GM23338 (cell line): Measurements from ENCODE around the gene SLC12A6. TPM values are rescaled to one million over a fixed set of nuclear protein-coding genes. Genes with fewer than 3 reads are reported as not detected.

Experiments
- ATAC-seq: fragments of 200-7000 bp; cut with Tn5 transposase; 3 replicates; pipeline ENCODE4 v1.9.1; 2020
- DNase-seq: peaks from one replicate; pipeline ENCODE4 v3.0.0-alpha.2; 2015; ENCODE audit warnings: low spot score
- H2AFZ ChIP-seq: fragments of 200-600 bp; sonication (generic); 2 replicates; pipeline ENCODE4 v1.8.0; 2016; ENCODE audit warnings: antibody characterized with exemption, mild to moderate bottlenecking, moderate library complexity
- H3F3A ChIP-seq: fragments of 200-600 bp; sonication (generic); replicated peaks from 2 replicates; pipeline ENCODE4 v1.8.0; 2017; ENCODE audit warnings: antibody characterized with exemption, mixed run types, low read depth
- H3K27ac ChIP-seq: fragments of 200-600 bp; sonication (generic); 2 replicates; pipeline ENCODE4 v1.6.1; 2016; ENCODE audit warnings: low read depth
- H3K27me3 ChIP-seq: fragments of 200-600 bp; sonication (generic); 2 replicates; pipeline ENCODE4 v1.8.0; 2016; ENCODE audit warnings: mild to moderate bottlenecking, mixed run types, moderate library complexity; ENCODE audit not compliant: insufficient read depth
- H3K36me3 ChIP-seq: fragments of 200-600 bp; sonication (generic); 2 replicates; pipeline ENCODE4 v1.8.0; 2016; ENCODE audit warnings: mild to moderate bottlenecking; ENCODE audit not compliant: insufficient read depth
- H3K4me1 ChIP-seq: fragments of 200-600 bp; sonication (generic); 2 replicates; pipeline ENCODE4 v1.8.0; 2016; ENCODE audit warnings: mild to moderate bottlenecking, moderate library complexity; ENCODE audit not compliant: insufficient read depth
- H3K4me2 ChIP-seq: fragments of 200-600 bp; sonication (generic); 2 replicates; pipeline ENCODE4 v1.7.1; 2017; ENCODE audit warnings: mixed run types
- H3K4me3 ChIP-seq: fragments of 200-600 bp; sonication (generic); 2 replicates; pipeline ENCODE4 v1.6.1; 2016; ENCODE audit warnings: mixed run types
- H3K79me2 ChIP-seq: fragments of 200-600 bp; sonication (generic); replicated peaks from 2 replicates; pipeline ENCODE4 v1.8.0; 2017; ENCODE audit warnings: mild to moderate bottlenecking; ENCODE audit not compliant: insufficient read depth
- H3K9me2 ChIP-seq: fragments of 200-600 bp; sonication (generic); 2 replicates; pipeline ENCODE4 v1.8.0; 2017; ENCODE audit not compliant: insufficient read depth
- H4K20me1 ChIP-seq: fragments of 200-600 bp; sonication (generic); replicated peaks from 2 replicates; pipeline ENCODE4 v1.8.0; 2017; ENCODE audit warnings: mild to moderate bottlenecking; ENCODE audit not compliant: insufficient read depth
- H3K27ac Mint-ChIP-seq: 2 replicates; pipeline ENCODE4 v1.8.0; 2020; ENCODE audit warnings: inconsistent platforms, mild to moderate bottlenecking, moderate library complexity, mixed read lengths
- H3K27me3 Mint-ChIP-seq: 3 replicates; pipeline ENCODE4 v1.8.0; 2022; ENCODE audit warnings: low read depth, mild to moderate bottlenecking, moderate library complexity, mixed read lengths, inconsistent platforms; ENCODE audit not compliant: insufficient read depth, poor library complexity
- H3K36me3 Mint-ChIP-seq: 3 replicates; pipeline ENCODE4 v1.8.0; 2021; ENCODE audit warnings: low read depth, mild to moderate bottlenecking, inconsistent platforms, moderate library complexity, mixed read lengths
- H3K4me1 Mint-ChIP-seq: 3 replicates; pipeline ENCODE4 v1.8.0; 2020; ENCODE audit warnings: mild to moderate bottlenecking, inconsistent platforms, mixed read lengths
- H3K4me3 Mint-ChIP-seq: 3 replicates; pipeline ENCODE4 v1.8.0; 2021; ENCODE audit warnings: moderate library complexity, mild to moderate bottlenecking, inconsistent platforms, mixed read lengths
- H3K9me3 Mint-ChIP-seq: 3 replicates; pipeline ENCODE4 v1.8.0; 2020; ENCODE audit warnings: moderate library complexity, mild to moderate bottlenecking, inconsistent platforms, mixed read lengths
- CREB1 ChIP-seq: fragments of 250-450 bp; sonication (Bioruptor Pico); IDR thresholded peaks from 2 replicates; pipeline ENCODE4 v1.5.0; 2020; ENCODE audit warnings: low read depth, mild to moderate bottlenecking, moderate library complexity
- ETS1 ChIP-seq: IDR thresholded peaks from 2 replicates; pipeline ENCODE4 v1.6.1; 2016; ENCODE audit warnings: antibody characterized with exemption
- EZH2 ChIP-seq: fragments of 200-600 bp; sonication (generic); IDR thresholded peaks from one replicate; pipeline ENCODE4 v1.8.0; 2017; ENCODE audit warnings: antibody characterized with exemption, mild to moderate bottlenecking, low read depth; ENCODE audit not compliant: unreplicated experiment
- NANOG ChIP-seq: IDR thresholded peaks from 2 replicates; pipeline ENCODE4 v1.6.1; 2016; ENCODE audit warnings: antibody characterized with exemption, borderline replicate concordance
- POLR2AphosphoS5 ChIP-seq: IDR thresholded peaks from 2 replicates; pipeline ENCODE4 v1.6.1; 2016; ENCODE audit warnings: antibody characterized with exemption, low read depth
- STAT1 ChIP-seq: IDR thresholded peaks from one replicate; pipeline ENCODE4 v1.6.1; 2016; ENCODE audit warnings: antibody characterized with exemption; ENCODE audit not compliant: unreplicated experiment
- ZNF331 ChIP-seq: fragments of 250-450 bp; sonication (Bioruptor Pico); IDR thresholded peaks from 2 replicates; pipeline ENCODE4 v1.5.0; 2020; ENCODE audit warnings: low read depth, mild to moderate bottlenecking, moderate library complexity
- ZNF462 ChIP-seq: fragments of 250-450 bp; sonication (Bioruptor Pico); IDR thresholded peaks from 2 replicates; pipeline ENCODE4 v1.5.0; 2020; ENCODE audit warnings: mild to moderate bottlenecking, moderate library complexity
- polyA plus RNA-seq: library from polyadenylated mRNA; unstranded; fragments of >200 nt; fragmentation: Nextera tagmentation; extraction: Ambion mirVana; gene quantifications from 2 replicates; pipeline ENCODE4 v1.2.1, GENCODE V29; 2016
- total RNA-seq: library from RNA; depleted of rRNA; stranded (reverse); fragments of >200 nt; shearing (Covaris generic); gene quantifications from 2 replicates; pipeline ENCODE4 v1.2.3, GENCODE V29; 2014

The SLC12A6 gene
- total and polyA plus RNA-seq, 2 experiments from 2014 or later, result 2.4 to 14.1 TPM

GRCh38 chr15:34357653-34358052, 20.1 kb upstream of the SLC12A6 start (continued):
- TF ChIP-seq ZNF462 (CRISPR knock-in tag), result no peak
- TF ChIP-seq STAT1, result no peak
- no peak for TF ChIP-seq CREB1 (CRISPR knock-in tag)
- TF ChIP-seq ZNF331 (CRISPR knock-in tag), result no peak
- no peak for TF ChIP-seq NANOG
- TF ChIP-seq EZH2, result no peak

- H3K4me1 Mint-ChIP-seq, result peaks cover 16% of the 10 kb centered on the region
- Histone ChIP-seq H3K27ac (no peak overlapping the region), H3K79me2 (no peaks in the 10 kb centered on the region), H2AFZ (no peak overlapping the region), H3K4me3 (no peak overlapping the region), H3K4me2 (no peak overlapping the region), H3K36me3 (peaks cover 3% of the 10 kb centered on the region; the same call in 1 of the 2 replicates), H3K4me1 (0 out of 2 replicates have a peak, but pooled peaks cover 4% of the 10 kb centered on the region), H4K20me1 (no peaks in the 10 kb centered on the region), H3K27me3 (no peaks in the 10 kb centered on the region), H3K9me2 (no peaks in the 10 kb centered on the region), H3F3A (no peaks in the 10 kb centered on the region)
- H3K4me3 Mint-ChIP-seq, result no peak overlapping the region
- H3K9me3 Mint-ChIP-seq, result no peaks in the 10 kb centered on the region; the same call in 2 of the 3 replicates
- peaks cover 51% of the 10 kb centered on the region for H3K36me3 Mint-ChIP-seq
- no peak for ATAC-seq
- DNase-seq, result no peak
- H3K27me3 Mint-ChIP-seq, result peaks cover 4% of the 10 kb centered on the region
- H3K27ac Mint-ChIP-seq, result no peak overlapping the region
- TF ChIP-seq STAT1 (no peak), ZNF331 (CRISPR knock-in tag) (no peak), NANOG (no peak), POLR2AphosphoS5 (no peak), EZH2 (no peak), ZNF462 (CRISPR knock-in tag) (no peak), ETS1 (no peak), CREB1 (CRISPR knock-in tag) (no peak)
Observed at GRCh38 chr15:34355241-34355640, 17.7 kb upstream of the SLC12A6 start.
